Breast epithelium (tissue), 3 donors: ENCODE measurements around the gene C5AR1.

Source experiments
- CTCF ChIP-seq, 3 donors: fragments of 450-650 bp; IDR thresholded peaks; one replicate each; pipeline ENCODE4 v1.5.1; 2016 to 2017; ENCODE audit warnings: antibody characterized with exemption in 3 of 3, mild to moderate bottlenecking in 3 of 3, moderate library complexity in 3 of 3
- POLR2A ChIP-seq: fragments of 450-650 bp; IDR thresholded peaks from one replicate; pipeline ENCODE4 v1.6.1; 2016; ENCODE audit warnings: antibody characterized with exemption, mild to moderate bottlenecking, moderate library complexity
- POLR2AphosphoS5 ChIP-seq, 3 donors: sonication (generic); formaldehyde crosslinking; IDR thresholded peaks; one replicate each; pipeline ENCODE4 v1.6.1; 2017; ENCODE audit warnings: antibody characterized with exemption in 3 of 3

DNA sequence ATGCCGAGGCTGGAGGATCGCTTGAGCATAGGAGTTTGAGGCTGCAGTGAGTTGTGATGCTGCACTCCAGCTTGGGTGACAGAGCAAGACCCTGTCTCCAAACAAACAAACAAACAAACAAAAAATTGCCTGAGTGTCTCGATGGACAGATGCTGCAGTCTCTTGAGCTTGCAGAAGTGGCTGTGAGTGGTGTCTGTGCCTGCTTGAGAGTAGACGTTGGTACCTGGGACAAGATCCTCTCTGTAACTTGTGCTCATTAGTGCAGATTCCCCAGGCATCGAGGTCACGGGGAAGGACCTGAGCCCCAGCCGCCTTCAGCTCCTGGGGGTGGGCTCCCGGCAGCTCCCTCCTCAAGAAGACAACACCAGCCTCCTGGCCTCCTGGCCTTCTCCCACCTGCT is 13.7 kb downstream of the C5AR1 start:
- TF ChIP-seq POLR2A (no peak), CTCF (IDR thresholded peaks at IDR 0.05) (no peak), POLR2AphosphoS5 (IDR thresholded peaks at IDR 0.05) (no peak)
